HEK293T (cell line): Measurements from ENCODE around the gene SLC12A8.

ENCODE experiments used
- ARNT ChIP-seq: fragments of 450-650 bp; IDR thresholded peaks from 2 replicates; pipeline ENCODE4 v1.6.1; 2017; ENCODE audit warnings: mild to moderate bottlenecking
- BHLHE40 ChIP-seq: fragments of 450-650 bp; IDR thresholded peaks from 2 replicates; pipeline ENCODE4 v1.6.1; 2016; ENCODE audit warnings: mild to moderate bottlenecking, moderate library complexity, borderline replicate concordance
- CTBP1 ChIP-seq: fragments of 450-650 bp; IDR thresholded peaks from 2 replicates; pipeline ENCODE4 v1.6.1; 2016; ENCODE audit warnings: borderline replicate concordance
- ELF4 ChIP-seq: fragments of 450-650 bp; IDR thresholded peaks from 2 replicates; pipeline ENCODE4 v1.6.1; 2017; ENCODE audit warnings: antibody characterized with exemption
- FOXK2 ChIP-seq: fragments of 450-650 bp; IDR thresholded peaks from 2 replicates; pipeline ENCODE4 v1.6.1; 2016; ENCODE audit warnings: mild to moderate bottlenecking
- FOXM1 ChIP-seq: fragments of 450-650 bp; IDR thresholded peaks from 2 replicates; pipeline ENCODE4 v1.6.1; 2017; ENCODE audit warnings: mild to moderate bottlenecking, borderline replicate concordance
- SP1 ChIP-seq: fragments of 450-650 bp; IDR thresholded peaks from 2 replicates; pipeline ENCODE4 v1.6.1; 2017

DNA sequence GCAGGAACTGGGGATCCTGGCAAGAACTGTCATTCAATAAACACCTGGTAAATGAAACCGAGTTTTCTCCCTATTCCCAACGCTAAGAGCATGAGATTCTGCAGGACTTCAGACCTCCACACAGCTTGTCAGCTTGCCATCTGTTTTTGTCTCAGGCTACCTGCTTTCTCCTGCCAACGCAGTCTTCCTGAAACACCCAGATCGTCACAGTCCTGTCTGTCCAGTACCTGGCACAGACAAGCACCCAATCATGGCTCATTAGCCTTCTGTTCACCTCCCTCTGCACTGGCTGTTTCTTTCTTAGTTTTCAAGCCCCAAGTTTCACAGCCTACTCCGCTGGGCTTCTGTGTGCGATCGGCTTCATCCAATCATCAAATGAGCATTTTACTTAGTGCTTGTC lies 5.0 kb downstream of the SLC12A8 start:
- TF ChIP-seq CTBP1, result no peak
- TF ChIP-seq FOXM1, result no peak
- no peak for TF ChIP-seq SP1
- no peak for TF ChIP-seq ARNT
- TF ChIP-seq FOXK2, result no peak
- no peak for TF ChIP-seq ELF4
- TF ChIP-seq BHLHE40, result no peak
